ENCODE data around the gene ACKR4.

Gene ACKR4

DNA sequence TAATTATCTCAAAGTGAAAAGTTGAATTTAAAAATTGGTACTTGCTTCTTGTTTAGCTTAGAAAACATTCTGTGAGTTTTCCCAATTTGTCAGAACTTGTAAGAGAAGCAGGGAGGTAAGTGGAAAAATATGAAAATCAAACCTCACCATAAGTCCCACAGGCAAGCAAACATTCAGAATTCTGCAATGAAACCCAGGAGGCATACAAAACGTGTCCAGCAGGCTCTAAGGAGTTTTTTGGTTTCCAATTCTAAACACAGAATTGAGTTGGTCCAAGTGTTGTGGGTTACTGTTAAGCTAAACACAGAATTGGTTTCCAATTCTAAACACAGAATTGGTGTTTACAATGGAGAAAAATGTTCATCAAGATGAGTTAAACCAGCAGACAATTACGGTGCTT lies 27.1 kb upstream of the ACKR4 start:
- no peak overlapping the region for H2AFZ ChIP-seq (ENCODE audit: low read depth, low read length)
- ATAC-seq (ENCODE audit: insufficient read depth, low read depth) = no peak
- H3K4me2 ChIP-seq (ENCODE audit: insufficient read depth, low read length) = no peak overlapping the region
- no peak for TF ChIP-seq EZH2 (IDR thresholded peaks at IDR 0.05; ENCODE audit: borderline replicate concordance, low read depth, low read length, severe bottlenecking)
- TF ChIP-seq, protein P1, sequence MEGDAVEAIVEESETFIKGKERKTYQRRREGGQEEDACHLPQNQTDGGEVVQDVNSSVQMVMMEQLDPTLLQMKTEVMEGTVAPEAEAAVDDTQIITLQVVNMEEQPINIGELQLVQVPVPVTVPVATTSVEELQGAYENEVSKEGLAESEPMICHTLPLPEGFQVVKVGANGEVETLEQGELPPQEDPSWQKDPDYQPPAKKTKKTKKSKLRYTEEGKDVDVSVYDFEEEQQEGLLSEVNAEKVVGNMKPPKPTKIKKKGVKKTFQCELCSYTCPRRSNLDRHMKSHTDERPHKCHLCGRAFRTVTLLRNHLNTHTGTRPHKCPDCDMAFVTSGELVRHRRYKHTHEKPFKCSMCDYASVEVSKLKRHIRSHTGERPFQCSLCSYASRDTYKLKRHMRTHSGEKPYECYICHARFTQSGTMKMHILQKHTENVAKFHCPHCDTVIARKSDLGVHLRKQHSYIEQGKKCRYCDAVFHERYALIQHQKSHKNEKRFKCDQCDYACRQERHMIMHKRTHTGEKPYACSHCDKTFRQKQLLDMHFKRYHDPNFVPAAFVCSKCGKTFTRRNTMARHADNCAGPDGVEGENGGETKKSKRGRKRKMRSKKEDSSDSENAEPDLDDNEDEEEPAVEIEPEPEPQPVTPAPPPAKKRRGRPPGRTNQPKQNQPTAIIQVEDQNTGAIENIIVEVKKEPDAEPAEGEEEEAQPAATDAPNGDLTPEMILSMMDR (IDR thresholded peaks at IDR 0.05; ENCODE audit: borderline replicate concordance, extremely low read depth, low read length, poor library complexity, severe bottlenecking) = no peak
- no peaks in the 10 kb centered on the region for H3K79me2 ChIP-seq (ENCODE audit: insufficient read depth, low read length)
- H4K20me1 ChIP-seq (ENCODE audit: insufficient read depth, low read length) = no peaks in the 10 kb centered on the region
- no peaks in the 10 kb centered on the region for H3K9me3 ChIP-seq (ENCODE audit: insufficient read depth, low read length, severe bottlenecking)
- peaks cover 5% of the 10 kb centered on the region; the same call in 1 of the 2 replicates for H3K36me3 ChIP-seq (ENCODE audit: insufficient read depth, low read length)
- no peaks in the 10 kb centered on the region for H3K27me3 ChIP-seq (ENCODE audit: insufficient read depth, low read length, poor library complexity)
- DNase-seq = no peak
- H3K9ac ChIP-seq (ENCODE audit: low read depth, low read length) = no peak overlapping the region
- H3K4me3 ChIP-seq (ENCODE audit: low read depth in 1 of 2, low read length in 2 of 2) = no peak overlapping the region
- no peaks in the 10 kb centered on the region for H3K4me1 ChIP-seq (ENCODE audit: insufficient read depth, low read length)
- no peak overlapping the region for H3K27ac ChIP-seq (ENCODE audit: low read length)

DNA sequence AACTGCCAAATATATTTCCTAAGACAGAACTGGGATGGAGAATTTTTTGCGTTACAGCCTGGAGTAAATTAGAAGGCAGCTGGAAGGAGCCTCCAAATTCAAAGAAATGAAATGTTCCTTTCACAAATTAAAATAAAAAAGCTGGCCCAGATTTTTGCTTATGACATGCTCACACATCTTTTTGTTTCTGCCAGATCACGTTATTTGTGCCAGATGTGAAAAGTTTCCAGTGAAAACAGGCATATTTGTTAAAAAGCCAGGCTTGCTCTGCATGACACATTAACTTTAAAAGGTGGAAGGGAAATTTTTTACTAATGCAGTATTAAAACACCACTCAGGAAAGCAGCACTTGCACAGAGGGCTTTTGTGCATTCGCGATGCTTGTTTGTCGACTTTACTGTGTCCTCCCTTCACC lies 23.3 kb upstream of the ACKR4 start:
- H3K9ac ChIP-seq (ENCODE audit: low read depth, low read length) = no peak overlapping the region
- H3K27me3 ChIP-seq (ENCODE audit: insufficient read depth, low read length, poor library complexity) = no peaks in the 10 kb centered on the region
- no peak for ATAC-seq (ENCODE audit: insufficient read depth, low read depth)
- no peak for TF ChIP-seq EZH2 (IDR thresholded peaks at IDR 0.05; ENCODE audit: borderline replicate concordance, low read depth, low read length, severe bottlenecking)
- TF ChIP-seq, protein P1 (IDR thresholded peaks at IDR 0.05; ENCODE audit: borderline replicate concordance, extremely low read depth, low read length, poor library complexity, severe bottlenecking) = no peak
- no peak for DNase-seq
- H3K79me2 ChIP-seq (ENCODE audit: insufficient read depth, low read length) = no peaks in the 10 kb centered on the region
- H3K4me1 ChIP-seq (ENCODE audit: insufficient read depth, low read length) = no peaks in the 10 kb centered on the region
- no peak overlapping the region for H2AFZ ChIP-seq (ENCODE audit: low read depth, low read length)
- H3K4me3 ChIP-seq (ENCODE audit: low read depth in 1 of 2, low read length in 2 of 2) = no peak overlapping the region
- H3K9me3 ChIP-seq (ENCODE audit: insufficient read depth, low read length, severe bottlenecking) = no peaks in the 10 kb centered on the region
- H3K27ac ChIP-seq (ENCODE audit: low read length) = no peak overlapping the region
- peaks cover 19% of the 10 kb centered on the region; the same call in 1 of the 2 replicates for H3K36me3 ChIP-seq (ENCODE audit: insufficient read depth, low read length)
- no peak overlapping the region for H3K4me2 ChIP-seq (ENCODE audit: insufficient read depth, low read length)
- no peaks in the 10 kb centered on the region for H4K20me1 ChIP-seq (ENCODE audit: insufficient read depth, low read length)

- no peak overlapping the region for H3K9ac ChIP-seq (ENCODE audit: low read depth, low read length)
- no peaks in the 10 kb centered on the region for H3K4me1 ChIP-seq (ENCODE audit: insufficient read depth, low read length)
- H3K4me3 ChIP-seq (ENCODE audit: low read depth in 1 of 2, low read length in 2 of 2) = no peak overlapping the region
- H2AFZ ChIP-seq (ENCODE audit: low read depth, low read length) = no peak overlapping the region
- no peaks in the 10 kb centered on the region for H3K9me3 ChIP-seq (ENCODE audit: insufficient read depth, low read length, severe bottlenecking)
- no peaks in the 10 kb centered on the region for H3K27me3 ChIP-seq (ENCODE audit: insufficient read depth, low read length, poor library complexity)
- DNase-seq = no peak
- TF ChIP-seq, protein P1 (IDR thresholded peaks at IDR 0.05; ENCODE audit: borderline replicate concordance, extremely low read depth, low read length, poor library complexity, severe bottlenecking) = no peak
- TF ChIP-seq EZH2 (IDR thresholded peaks at IDR 0.05; ENCODE audit: borderline replicate concordance, low read depth, low read length, severe bottlenecking) = no peak
- H4K20me1 ChIP-seq (ENCODE audit: insufficient read depth, low read length) = no peaks in the 10 kb centered on the region
- ATAC-seq (ENCODE audit: insufficient read depth, low read depth) = no peak
- no peaks in the 10 kb centered on the region for H3K36me3 ChIP-seq (ENCODE audit: insufficient read depth, low read length)
- H3K4me2 ChIP-seq (ENCODE audit: insufficient read depth, low read length) = no peak overlapping the region
- no peaks in the 10 kb centered on the region for H3K79me2 ChIP-seq (ENCODE audit: insufficient read depth, low read length)
- no peak overlapping the region for H3K27ac ChIP-seq (ENCODE audit: low read length)
Observed at GRCh38 chr3:132587401-132587800, 9.7 kb upstream of the ACKR4 start.

GRCh38 chr3:132592216-132592615 lies 4.9 kb upstream of the ACKR4 start:
- Histone ChIP-seq H2AFZ (ENCODE audit: low read depth, low read length) (no peak overlapping the region), H3K4me1 (ENCODE audit: insufficient read depth, low read length) (no peaks in the 10 kb centered on the region), H3K27me3 (ENCODE audit: insufficient read depth, low read length, poor library complexity) (no peaks in the 10 kb centered on the region), H3K9ac (ENCODE audit: low read depth, low read length) (no peak overlapping the region), H3K79me2 (ENCODE audit: insufficient read depth, low read length) (no peaks in the 10 kb centered on the region), H4K20me1 (ENCODE audit: insufficient read depth, low read length) (no peaks in the 10 kb centered on the region), H3K27ac (ENCODE audit: low read length) (no peak overlapping the region), H3K36me3 (ENCODE audit: insufficient read depth, low read length) (peaks cover 3% of the 10 kb centered on the region; the same call in 1 of the 2 replicates), H3K4me3 (ENCODE audit: low read depth in 1 of 2, low read length in 2 of 2) (no peak overlapping the region), H3K4me2 (ENCODE audit: insufficient read depth, low read length) (no peak overlapping the region), H3K9me3 (ENCODE audit: insufficient read depth, low read length, severe bottlenecking) (no peaks in the 10 kb centered on the region)
- TF ChIP-seq EZH2 (IDR thresholded peaks at IDR 0.05; ENCODE audit: borderline replicate concordance, low read depth, low read length, severe bottlenecking) = no peak
- TF ChIP-seq, protein P1 (IDR thresholded peaks at IDR 0.05; ENCODE audit: borderline replicate concordance, extremely low read depth, low read length, poor library complexity, severe bottlenecking) = no peak
- ATAC-seq (ENCODE audit: insufficient read depth, low read depth) = no peak
- no peak for DNase-seq

All from DND-41 (cell line).